Measurements from ENCODE around the gene PMS2. TPM values are rescaled to one million over a fixed set of nuclear protein-coding genes. Genes with fewer than 3 reads are reported as not detected.

PMS2 gene
- polyA plus RNA-seq, 1 experiment, result 6.4 TPM

- POLR2A ChIA-PET, result no interaction called here
Observed at GRCh38 chr7:6035686-6036085, 26.8 kb upstream of the PMS2 start.

DNA sequence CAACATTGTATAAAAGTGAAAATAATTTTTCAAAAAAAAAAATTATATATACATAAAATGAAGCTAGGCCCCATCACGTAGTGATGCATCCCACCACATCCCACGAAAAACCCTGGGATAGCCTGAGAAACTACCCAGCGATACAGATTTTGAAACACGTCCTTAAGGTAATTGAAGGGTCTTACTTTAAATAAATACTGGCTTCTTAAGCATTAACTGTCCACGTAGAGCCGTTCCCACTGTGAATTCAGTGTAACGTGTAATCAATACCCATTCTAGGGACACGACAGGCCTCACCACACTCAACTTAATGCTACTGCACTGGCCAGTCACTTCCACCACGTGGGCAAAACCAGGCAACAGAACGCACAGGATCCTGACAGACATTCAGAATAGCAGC, 26.3 kb upstream of the PMS2 start:
- no peak for DNase-seq (ENCODE audit: low read depth)
- Histone ChIP-seq H3K4me3 (ENCODE audit: low read depth, low read length) (no peak overlapping the region), H3K27me3 (ENCODE audit: control insufficient read depth, insufficient read depth, low read length) (no peaks in the 10 kb centered on the region), H3K36me3 (ENCODE audit: control insufficient read depth, insufficient read depth, low read length) (peaks cover 21% of the 10 kb centered on the region)
- TF ChIP-seq CTCF (IDR thresholded peaks at IDR 0.05; ENCODE audit: insufficient read depth, low read depth, low read length), result no peak
- CTCF ChIA-PET, result interaction anchor here (1.0 kb wide), 1 partner anchor 8 kb away, joined by 3 read pairs; no protein-coding TSS in a partner anchor
- POLR2A ChIA-PET, result no interaction called here

More at GRCh38 chr7:6035686-6036085, 26.8 kb upstream of the PMS2 start:
- CTCF ChIA-PET, result interaction anchor here (1.0 kb wide), 1 partner anchor 8 kb away, joined by 3 read pairs; no protein-coding TSS in a partner anchor
- Histone ChIP-seq H3K4me3 (ENCODE audit: low read depth, low read length) (no peak overlapping the region), H3K27me3 (ENCODE audit: control insufficient read depth, insufficient read depth, low read length) (no peaks in the 10 kb centered on the region), H3K36me3 (ENCODE audit: control insufficient read depth, insufficient read depth, low read length) (peaks cover 22% of the 10 kb centered on the region)
- no peak for DNase-seq (ENCODE audit: low read depth)
- TF ChIP-seq CTCF (IDR thresholded peaks at IDR 0.05; ENCODE audit: insufficient read depth, low read depth, low read length), result no peak

DNA sequence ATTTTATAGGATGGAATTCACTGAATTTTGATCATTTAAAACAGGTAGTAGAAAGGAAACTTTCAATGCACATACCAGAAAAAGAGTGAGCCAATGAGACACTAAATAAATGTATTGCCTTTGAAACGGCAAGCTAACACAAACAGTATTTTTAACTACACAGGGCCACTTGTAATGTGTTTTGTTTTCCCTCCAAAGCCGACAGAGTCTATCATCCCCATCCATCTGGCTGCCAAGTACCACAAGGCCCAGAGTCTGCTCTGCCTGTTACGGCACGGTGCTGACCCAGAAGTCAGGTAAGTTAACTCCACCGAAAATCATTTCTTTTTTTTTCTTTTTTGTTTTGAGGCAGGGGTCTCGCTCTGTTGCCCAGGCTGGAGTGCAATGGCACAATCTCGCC, 23.8 kb upstream of the PMS2 start:
- Histone ChIP-seq H3K36me3 (ENCODE audit: control insufficient read depth, insufficient read depth, low read length) (peaks cover 25% of the 10 kb centered on the region), H3K27me3 (ENCODE audit: control insufficient read depth, insufficient read depth, low read length) (no peaks in the 10 kb centered on the region), H3K4me3 (ENCODE audit: low read depth, low read length) (no peak overlapping the region)
- CTCF ChIA-PET, result interaction anchor here (1.0 kb wide), 1 partner anchor 291 kb away, joined by 3 read pairs; no protein-coding TSS in a partner anchor
- POLR2A ChIA-PET, result no interaction called here
- no peak for TF ChIP-seq CTCF (IDR thresholded peaks at IDR 0.05; ENCODE audit: insufficient read depth, low read depth, low read length)
- no peak for DNase-seq (ENCODE audit: low read depth)

DNA sequence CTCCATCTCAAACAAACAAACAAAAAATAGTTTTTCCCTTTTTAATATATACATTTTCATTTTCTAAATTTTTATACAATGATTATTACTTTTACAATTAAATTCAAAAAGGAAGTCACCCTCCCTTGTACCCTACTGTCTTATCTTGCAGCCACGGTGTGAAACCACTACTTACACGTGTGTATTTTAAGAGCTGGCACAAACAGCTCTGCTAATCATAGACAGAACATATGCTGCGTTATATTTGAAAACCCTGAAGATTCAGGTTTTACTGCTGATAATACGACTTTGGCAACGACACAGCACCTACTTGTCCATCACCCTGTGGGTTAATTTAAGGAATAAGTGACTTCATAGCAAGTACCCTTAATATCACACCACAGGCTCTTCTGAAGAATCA, 23.3 kb upstream of the PMS2 start:
- no peaks in the 10 kb centered on the region for H3K27me3 ChIP-seq (ENCODE audit: control insufficient read depth, insufficient read depth, low read length)
- no peak for TF ChIP-seq CTCF (IDR thresholded peaks at IDR 0.05; ENCODE audit: insufficient read depth, low read depth, low read length)
- POLR2A ChIA-PET, result interaction anchor here (0.5 kb wide), 1 partner anchor 611 kb away, joined by 6 read pairs; no protein-coding TSS in a partner anchor
- CTCF ChIA-PET, result interaction anchor here (1.0 kb wide), 1 partner anchor 291 kb away, joined by 3 read pairs; no protein-coding TSS in a partner anchor
- DNase-seq (ENCODE audit: low read depth), result no peak
- H3K4me3 ChIP-seq (ENCODE audit: low read depth, low read length), result no peak overlapping the region
- peaks cover 26% of the 10 kb centered on the region for H3K36me3 ChIP-seq (ENCODE audit: control insufficient read depth, insufficient read depth, low read length)

GRCh38 chr7:6031567-6031966, 22.7 kb upstream of the PMS2 start:
- Histone ChIP-seq H3K27me3 (ENCODE audit: control insufficient read depth, insufficient read depth, low read length) (no peaks in the 10 kb centered on the region), H3K36me3 (ENCODE audit: control insufficient read depth, insufficient read depth, low read length) (peaks cover 30% of the 10 kb centered on the region), H3K4me3 (ENCODE audit: low read depth, low read length) (no peak overlapping the region)
- ChIA-PET POLR2A (interaction anchor here (0.5 kb wide), 1 partner anchor 610 kb away, joined by 6 read pairs; no protein-coding TSS in a partner anchor), CTCF (interaction anchor here (1.0 kb wide), 1 partner anchor 292 kb away, joined by 3 read pairs; no protein-coding TSS in a partner anchor)
- no peak for DNase-seq (ENCODE audit: low read depth)
- no peak for TF ChIP-seq CTCF (IDR thresholded peaks at IDR 0.05; ENCODE audit: insufficient read depth, low read depth, low read length)
